ENCODE results near the gene TKFC.
A peak's percentile ranks its signal among the peaks of the same experiment; 100 is the strongest.

TKFC gene

DNA sequence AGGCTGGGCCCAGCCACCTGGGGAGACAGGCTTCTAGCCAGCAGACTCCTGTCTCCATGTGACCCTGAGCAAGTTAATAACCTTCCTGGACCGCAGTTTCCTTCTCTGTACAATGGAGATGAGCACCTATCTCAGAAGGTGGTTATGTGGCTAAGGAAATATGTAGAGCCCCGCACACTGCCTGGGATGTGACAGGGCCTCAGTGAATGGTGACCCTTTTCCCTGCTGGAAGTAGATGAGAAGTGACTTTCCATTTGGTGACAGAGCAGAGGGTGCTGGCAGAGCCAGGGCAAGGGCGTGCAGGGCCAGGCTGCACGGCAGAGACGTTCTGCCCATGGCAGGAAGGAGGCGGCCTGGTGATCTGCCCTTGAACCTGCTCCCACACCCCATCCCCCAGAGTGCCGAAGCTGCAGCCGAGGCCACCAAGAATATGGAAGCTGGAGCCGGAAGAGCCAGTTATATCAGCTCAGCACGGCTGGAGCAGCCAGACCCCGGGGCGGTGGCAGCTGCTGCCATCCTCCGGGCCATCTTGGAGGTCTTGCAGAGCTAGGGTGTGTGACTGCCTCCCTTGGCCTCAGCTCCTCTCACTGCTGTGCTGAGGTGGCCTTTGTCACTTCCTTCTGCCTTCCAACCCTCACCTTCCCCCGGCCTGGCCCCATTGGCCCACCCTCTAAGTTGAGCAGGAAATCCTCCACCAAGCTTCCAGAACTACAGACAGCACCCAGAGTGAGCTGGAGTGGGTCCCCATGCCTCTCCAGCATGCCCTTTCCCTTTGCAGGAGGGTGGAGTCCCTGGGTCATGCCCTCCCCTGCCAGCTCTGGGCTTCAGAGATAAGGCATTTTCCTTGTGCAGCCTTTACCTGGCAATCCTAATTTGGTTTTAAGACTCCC, 13.2 kb downstream of the TKFC start:
- DNase-seq: no peak

DNA sequence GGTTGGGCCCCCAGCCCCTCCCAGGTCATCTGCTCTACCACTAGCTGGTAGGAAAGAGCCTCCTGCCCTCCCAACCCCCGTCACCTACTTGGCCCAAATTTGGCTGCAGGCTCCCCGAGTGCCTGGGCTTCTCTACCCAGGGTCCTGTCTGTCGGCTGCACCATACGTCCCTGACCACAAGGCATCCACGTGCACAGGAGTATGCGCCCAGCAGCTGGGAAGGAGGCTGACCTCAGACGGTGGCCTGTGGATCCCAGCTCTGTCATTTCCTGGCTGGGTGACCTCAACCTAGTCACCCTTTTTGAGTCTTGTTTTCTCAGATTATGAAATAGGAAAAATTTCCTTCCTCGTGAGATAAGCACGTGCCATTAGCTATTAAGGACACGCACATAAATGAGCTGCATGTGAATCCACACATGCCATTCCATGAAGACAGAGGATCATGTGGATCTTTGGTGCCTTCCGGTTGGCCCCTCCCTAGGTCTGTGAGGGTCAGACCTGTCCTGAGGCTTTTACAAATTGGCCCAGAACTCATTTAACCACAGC, 15.0 kb downstream of the TKFC start:
- DNase-seq: no peak

DNA sequence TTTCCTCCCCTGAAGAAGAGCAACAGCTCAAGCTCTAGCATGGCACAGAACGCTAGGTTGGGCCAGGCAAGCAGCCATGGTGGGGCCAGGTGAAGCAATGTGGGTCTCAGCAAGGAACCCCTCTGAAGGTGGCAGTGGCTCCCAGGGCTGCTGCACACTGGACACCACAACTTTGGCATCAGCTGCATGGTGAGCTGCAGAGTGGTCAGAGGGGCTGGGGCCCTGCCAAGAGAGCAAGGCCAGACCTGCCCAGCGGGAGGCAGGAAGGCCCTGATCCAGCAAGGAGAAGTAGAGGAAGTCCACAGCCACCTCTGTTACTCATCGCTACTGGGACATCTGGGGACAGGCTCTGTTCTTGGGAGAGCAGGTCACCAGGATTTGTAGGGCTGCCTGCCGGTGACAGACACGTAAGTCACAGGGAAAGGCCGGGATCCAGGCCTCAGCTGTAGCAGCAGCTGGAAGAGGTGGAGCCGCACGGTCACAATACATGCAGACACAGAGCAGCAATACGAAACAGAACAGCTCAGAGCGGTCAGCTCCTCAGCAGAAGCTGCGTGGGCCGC, 16.2 kb downstream of the TKFC start:
- no peak for DNase-seq

DNA sequence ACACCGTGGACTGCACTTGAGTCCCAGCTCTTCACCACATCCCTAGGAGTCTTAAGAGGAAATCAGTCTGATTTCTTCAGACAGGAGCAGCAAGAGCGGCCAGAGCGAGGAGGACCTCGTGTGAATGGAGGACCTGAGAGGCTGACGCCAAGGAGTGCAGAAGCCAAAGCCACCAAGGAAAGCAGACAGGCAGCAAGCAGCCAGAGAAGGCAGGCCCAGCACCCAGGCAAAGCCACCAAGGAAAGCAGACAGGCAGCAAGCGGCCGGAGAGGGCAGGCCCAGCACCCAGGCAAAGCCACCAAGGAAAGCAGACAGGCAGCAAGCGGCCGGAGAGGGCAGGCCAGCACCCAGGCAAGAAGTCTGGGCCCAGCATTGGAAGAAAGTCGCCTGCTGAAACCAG, 16.9 kb downstream of the TKFC start:
- DNase-seq: no peak

DNA sequence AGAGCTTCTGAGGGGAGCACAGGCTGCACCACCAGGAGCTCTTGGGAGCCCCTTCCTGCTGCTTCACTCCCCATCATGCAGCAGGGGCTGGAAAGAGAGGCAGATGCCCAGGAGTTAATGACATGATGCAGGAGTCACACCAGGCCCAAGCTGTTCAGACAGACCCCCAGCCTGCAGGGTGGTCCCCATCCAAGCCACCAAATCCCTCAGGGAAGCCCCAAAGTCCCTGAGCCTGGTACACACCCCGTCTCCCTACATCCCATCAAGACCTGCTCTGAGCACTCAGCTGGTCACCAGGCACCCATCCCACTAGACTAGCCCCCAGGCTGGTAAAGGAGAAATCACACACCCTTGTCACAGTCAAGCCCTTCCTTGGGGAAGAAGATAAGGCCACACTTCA, 17.3 kb downstream of the TKFC start:
- no peak for DNase-seq

DNA sequence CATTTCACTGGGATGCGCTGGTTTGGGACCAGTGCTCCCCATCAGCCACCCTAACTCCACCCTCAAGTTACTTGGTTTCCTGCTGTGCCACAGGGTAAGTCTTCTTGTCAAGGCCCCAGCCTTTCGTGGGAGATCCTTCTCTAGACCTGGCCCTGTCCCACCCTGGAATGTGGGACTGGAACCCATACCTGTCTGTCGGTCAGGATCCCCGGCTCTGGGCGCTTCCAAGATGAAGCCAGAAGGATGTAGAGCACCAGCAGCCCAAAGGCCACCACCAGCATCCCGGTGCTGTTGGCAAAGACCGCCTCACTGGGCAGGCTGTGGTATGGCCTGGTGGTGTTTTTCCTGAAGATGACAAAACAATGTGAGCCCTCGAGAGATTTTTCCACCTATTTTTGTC, 17.8 kb downstream of the TKFC start:
- no peak for DNase-seq

DNA sequence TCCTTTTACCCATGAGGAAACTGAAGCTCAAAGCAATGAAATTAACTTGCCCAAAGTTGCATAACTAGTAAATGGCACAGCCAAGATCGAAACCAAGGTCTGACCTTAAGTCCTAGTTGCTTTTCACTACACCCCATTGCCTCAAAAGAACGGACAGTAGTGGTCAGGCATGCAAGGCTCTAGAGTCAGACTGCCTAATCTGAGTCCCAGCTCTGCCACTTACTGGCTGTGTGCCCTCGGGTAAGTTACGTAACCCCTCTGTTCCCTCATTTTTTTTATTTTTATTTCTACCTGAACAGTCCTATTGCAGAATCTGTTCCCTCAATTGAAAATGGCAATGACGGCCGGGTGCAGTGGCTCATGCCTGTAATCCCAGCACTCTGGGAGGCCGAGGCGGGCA, 19.0 kb downstream of the TKFC start:
- DNase-seq: no peak

DNA sequence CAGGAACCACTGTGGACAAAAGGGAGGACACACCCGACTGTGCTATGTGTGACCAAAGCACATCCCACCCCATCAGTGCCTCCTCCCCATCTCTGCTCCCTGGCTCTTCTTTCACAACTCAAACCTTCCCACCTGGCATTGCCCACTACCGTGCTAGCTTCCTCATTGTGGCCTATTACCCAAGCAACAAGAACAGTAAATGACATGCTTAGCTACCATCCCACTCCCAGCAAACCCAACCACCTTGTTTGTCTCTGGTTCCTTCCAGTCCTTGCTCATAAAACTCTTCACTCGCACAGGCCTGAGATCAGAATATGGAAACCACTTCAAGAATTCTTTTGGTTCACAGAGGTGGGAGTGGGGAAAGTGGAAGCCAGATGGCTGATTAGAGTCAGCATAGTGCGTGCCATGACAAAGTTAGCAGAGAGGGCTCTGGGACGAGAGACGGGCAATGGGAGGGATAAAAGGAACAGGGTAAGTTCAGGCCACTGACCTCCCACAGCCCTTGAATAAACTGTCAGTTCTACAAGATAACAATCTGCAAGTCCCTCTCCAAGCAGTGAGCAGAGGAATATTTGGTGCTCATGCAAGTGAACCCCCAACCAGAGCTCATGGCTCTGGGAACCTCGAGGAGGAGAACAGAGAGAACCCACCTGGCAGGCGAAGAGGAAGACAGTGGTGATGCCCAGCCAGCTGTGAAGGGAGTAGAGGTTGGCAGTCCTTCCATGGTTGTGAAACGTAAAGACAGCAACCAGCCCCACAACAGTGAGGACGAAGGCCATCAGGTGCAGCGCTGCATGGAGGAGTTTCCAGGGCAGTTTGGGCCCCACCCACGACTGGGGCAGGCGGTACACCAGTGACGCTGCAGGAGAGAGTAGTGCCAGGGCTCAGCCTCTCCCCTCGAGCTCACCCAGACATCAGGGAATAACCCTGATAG, 20.4 kb downstream of the TKFC start:
- no peak for DNase-seq

DNA sequence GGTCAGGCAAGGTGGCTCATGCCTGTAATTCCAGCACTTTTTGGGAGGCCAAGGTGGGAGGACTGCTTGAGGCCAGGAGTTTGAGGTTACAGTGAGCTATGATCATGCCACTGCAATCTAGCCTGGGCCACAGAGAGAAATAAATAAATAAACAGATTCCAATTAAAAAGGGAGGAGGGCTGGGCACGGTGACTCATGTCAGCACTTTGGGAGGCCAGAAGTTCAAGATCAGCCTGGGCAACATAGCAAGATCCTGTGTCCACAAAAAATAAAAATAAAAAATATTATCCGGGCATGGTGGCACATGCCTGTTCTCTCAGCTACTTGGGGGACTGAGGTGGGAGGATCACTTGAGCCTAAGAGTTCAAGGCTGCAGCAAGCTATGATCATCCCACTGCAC, 21.2 kb downstream of the TKFC start:
- no peak for DNase-seq

DNA sequence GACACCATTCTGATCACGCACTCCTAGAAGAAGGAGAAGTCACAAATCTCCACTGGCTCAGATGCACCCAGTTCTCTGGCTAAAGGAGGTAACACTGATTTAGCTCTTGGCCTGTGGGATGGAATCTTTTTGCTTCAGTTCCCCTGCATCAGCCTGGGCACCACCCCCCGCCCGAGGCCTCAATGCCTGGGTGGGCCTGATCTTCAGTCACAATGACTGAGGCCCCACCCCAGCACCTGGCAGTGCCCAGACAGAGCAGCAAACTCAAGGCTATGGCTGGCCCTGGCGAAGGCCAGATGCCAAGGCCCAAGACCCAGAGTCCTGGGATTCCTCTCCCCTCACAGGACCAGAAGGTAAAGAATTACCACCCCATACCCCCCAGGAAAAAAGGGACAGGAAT, 23.7 kb downstream of the TKFC start:
- DNase-seq: no peak

DNA sequence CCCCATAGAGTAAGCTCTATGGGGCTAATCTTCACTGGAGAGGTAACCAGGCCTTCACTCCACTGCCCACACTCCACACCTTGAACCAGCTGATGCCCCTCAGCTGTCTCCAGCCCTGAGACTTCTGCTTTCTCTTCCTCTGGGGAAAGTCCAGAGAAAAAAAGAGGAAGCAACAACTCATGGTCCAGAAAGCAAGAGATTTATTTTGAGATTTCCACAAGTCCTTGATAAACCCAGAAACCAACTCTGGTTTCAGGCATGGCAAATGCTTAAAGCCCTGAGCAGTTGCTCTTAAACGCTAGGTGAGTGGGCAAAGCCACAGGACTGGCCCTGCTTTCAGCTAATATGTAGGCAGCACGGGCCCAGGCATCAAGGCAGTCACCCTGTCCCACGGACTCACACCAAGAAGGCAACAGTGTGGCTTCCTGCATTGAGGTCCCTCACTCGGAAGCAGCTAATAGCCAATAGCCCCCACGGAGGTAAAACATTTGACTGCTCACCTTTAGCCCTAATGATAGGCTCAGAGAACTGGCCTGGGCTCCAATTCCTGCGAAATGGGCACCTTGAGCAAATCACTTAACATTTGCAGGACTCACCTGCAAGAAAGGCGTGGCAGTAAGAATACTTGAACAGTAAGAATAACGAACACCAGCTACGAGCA, 24.3 kb downstream of the TKFC start:
- DNase-seq: no peak

DNA sequence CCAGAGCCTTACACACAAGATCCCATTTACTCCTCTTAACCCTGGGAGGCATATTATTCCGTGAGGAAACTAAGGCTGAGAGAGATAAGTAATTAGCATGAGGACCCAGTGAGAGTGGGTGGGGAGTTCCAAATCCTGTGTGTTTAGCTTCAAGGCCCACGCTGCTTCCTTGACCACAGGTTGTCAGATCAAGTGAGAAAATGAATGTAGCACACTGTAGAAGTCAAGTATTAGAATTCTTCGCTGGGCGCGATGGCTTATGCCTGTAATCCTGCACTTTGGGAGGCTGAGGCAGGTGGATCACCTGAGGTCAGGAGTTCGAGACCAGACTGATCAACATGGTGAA, 24.8 kb downstream of the TKFC start:
- no peak for DNase-seq

DNA sequence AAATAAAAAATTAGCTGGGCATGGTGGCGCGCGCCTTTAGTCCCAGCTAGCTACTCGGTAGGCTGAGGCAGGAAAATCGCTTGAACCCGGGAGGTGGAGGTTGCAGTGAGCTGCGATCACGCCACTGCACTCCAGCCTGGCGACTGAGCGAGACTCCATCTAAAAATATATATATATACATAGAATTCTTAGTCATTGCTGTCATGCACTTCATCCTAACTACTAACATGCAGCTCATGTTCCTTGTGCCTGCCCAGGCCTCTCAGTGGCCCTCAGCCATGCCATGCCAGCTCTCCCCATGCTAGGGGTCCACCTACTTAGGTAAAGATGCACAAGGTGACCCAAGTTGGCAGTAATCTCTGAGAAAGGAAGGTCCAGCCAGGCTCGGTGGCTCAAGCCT, 25.5 kb downstream of the TKFC start:
- no peak for DNase-seq

DNA sequence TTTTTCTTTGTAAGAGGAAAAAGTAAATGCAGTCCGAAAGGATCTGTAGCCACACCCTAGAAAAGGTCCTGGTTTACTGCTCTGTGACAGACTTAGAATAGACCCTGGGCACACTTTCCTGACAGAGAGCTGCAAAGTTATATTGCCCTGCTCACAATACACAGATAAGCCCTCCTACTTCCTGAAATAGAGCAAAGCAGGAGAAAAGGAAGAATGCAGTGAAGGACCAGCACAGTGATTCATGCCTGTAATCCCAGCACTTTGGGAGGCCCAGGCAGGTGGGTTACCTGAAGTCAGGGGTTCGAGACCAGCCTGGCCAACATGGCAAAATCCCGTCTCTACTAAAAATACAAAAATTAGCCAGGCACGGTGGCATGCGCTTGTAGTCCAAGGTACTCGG, 26.5 kb downstream of the TKFC start:
- no peak for DNase-seq

DNA sequence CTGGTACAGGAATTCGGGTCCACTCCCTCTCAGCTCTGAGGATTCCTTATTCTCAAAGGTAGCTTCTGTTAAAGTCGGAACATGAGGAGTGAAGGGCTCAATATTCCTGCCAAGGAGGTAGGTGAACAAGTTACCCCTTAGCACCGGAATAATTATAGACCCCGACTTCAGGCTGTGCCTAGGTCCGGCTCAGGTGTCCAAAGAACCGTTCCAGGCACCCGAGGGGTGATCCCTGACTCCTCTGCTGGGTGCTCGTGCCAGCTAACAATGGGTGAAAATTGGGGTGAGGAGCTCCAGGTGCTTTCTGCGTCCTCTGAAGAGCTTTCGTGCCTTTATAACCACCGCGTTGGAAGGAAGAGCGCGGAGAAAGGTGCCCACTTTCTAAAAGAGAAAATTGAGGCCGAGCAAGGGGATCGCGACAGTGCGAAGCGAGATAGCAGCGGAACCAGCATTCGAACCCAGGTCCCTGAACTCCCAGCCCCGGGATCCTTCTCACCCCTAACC, 28.3 kb downstream of the TKFC start:
- no peak for DNase-seq

DNA sequence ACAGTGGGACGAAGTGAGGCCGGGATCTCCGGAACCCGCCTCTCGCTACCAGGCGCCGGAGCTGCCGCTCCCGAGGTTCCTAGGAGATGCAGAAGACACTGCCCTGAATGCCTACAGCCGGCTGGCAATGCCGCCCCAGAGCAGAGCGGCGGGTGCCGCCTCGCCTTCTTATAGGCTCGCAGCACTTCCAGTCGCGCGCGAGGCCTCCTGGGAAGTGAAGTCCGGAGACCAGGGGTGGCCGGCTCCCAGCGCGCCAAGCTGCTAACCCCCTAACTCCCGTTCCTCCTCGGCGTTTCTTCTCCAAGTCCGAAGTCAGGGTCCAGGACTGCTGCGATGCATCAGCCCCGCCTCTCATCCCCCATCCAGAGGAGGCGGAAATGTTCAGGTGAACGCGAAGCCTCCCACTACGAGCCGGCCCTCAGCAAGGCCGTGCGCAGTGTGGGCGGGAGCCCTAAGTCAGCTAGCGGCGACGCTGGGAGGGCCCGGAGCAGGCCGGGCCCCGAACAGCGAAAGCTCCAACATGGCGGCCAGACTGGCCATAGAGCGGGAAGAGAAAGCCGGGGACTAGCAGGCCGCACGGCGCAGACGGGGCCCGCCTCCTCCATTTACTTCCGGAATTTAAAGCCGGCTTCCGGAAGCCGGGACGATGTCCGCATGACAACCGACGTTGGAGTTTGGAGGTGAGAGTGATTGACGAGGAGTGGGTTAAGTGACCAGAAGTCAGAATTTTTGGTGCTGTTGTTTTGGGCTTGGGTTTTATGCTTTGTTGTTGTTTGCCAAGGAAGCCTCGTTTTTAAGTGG, 28.9 kb downstream of the TKFC start, which contains the start of the genes CYB561A3 and TMEM138:
TSS of gene CYB561A3 (minus strand) at position 142 of the 801 bp plus-strand sequence. CDS start 5,169 bp downstream, outside the sequence.
TSS of gene TMEM138 (plus strand) at position 634 of the 801 bp plus-strand sequence. CDS start 2,017 bp downstream, outside the sequence.
- peak; percentile 95 for DNase-seq

DNA sequence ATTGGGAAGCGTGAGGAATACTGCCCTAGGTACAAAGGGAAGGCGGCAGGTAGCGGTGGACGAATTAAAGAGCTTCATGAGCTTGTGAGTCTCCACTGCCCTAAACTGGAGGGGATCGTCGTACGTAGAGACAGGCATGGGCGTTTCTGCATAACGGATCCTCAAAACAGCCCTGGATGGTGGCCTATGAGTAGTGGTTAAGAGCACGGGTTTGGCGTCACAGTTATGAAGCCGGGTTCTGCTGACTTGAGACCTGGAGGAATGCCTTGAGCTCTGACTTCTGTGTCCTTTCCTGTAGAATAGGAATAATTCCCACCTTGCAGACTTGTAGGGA, 29.5 kb downstream of the TKFC start:
- no peak for DNase-seq

DNA sequence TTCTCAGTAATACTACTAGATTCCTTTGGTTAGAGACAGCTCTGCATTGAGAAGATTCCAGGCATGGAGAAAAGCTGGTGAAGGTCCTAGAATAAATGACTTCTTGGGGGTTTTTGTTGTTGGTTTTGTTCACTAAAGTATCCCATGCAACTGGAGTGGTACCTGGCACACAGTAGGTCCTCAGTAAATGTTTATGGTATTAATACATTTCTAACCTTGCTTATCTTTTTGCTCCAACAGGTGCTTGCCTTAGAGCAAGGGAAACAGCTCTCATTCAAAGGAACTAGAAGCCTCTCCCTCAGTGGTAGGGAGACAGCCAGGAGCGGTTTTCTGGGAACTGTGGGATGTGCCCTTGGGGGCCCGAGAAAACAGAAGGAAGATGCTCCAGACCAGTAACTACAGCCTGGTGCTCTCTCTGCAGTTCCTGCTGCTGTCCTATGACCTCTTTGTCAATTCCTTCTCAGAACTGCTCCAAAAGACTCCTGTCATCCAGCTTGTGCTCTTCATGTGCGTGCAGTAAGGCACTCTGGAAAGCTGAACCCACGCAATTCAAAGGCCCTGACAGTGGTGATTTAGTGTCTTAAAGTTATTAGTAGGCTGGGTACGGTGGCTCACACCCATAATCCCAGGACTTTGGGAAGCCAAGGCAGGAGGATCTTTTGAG, 31.1 kb downstream of the TKFC start:
- DNase-seq: no peak

DNA sequence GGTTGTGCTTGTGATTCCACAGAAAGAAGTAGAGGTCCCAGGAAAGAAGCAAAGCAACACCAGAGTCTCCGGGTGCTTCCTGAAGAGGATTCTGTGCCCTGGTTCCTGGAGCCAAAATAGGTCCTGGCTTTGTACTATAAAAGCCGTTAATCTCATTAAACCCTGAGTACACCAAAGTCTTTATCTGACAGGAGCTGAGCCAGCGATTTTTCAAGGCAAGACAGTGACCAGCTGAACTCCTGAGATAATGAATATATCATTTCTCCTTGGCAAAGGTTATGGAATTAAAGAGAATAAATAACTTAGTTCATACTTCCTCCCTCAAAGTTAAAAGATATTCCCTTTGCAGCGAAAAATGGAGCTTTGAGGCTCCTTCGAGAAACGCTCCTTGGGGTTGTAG, 34.4 kb downstream of the TKFC start:
- no peak for DNase-seq

DNA sequence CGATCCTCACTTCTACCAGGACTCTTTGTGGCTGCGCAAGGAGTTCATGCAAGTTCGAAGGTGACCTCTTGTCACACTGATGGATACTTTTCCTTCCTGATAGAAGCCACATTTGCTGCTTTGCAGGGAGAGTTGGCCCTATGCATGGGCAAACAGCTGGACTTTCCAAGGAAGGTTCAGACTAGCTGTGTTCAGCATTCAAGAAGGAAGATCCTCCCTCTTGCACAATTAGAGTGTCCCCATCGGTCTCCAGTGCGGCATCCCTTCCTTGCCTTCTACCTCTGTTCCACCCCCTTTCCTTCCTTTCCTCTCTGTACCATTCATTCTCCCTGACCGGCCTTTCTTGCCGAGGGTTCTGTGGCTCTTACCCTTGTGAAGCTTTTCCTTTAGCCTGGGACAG, 35.6 kb downstream of the TKFC start:
- no peak for DNase-seq
